IPS-18a (cell line): ENCODE data around the gene OR2AE1.

Source experiments
- H3K27ac ChIP-seq: one replicate; pipeline ENCODE4 v1.5.1; 2013; ENCODE audit warnings: low read length
- H3K27me3 ChIP-seq: one replicate; pipeline ENCODE4 v1.6.1; 2013; ENCODE audit warnings: mild to moderate bottlenecking, low read length; ENCODE audit not compliant: control insufficient read depth, insufficient read depth
- H3K36me3 ChIP-seq: one replicate; pipeline ENCODE4 v1.6.1; 2013; ENCODE audit warnings: low read depth, low read length; ENCODE audit not compliant: control insufficient read depth
- H3K4me1 ChIP-seq: one replicate; pipeline ENCODE4 v1.6.1; 2013; ENCODE audit warnings: low read depth, low read length; ENCODE audit not compliant: control insufficient read depth
- H3K4me3 ChIP-seq: one replicate; pipeline ENCODE4 v1.5.1; 2013; ENCODE audit warnings: low read length
- H3K9ac ChIP-seq: one replicate; pipeline ENCODE4 v1.6.1; 2013; ENCODE audit warnings: mild to moderate bottlenecking, low read length, moderate library complexity
- H3K9me3 ChIP-seq: one replicate; pipeline ENCODE4 v1.6.1; 2013; ENCODE audit warnings: low read depth, low read length; ENCODE audit not compliant: control insufficient read depth

OR2AE1 gene

GRCh38 chr7:99876933-99877332 lies at the start of gene OR2AE1:
TSS of gene OR2AE1 (minus strand) at chr7:99877033. CDS start at chr7:99877033, 0 bp downstream.
- no peaks in the 10 kb centered on the region for H3K27me3 ChIP-seq
- no peak within 1 kb of the TSS for H3K9ac ChIP-seq
- H3K9me3 ChIP-seq: no peaks in the 10 kb centered on the region
- H3K36me3 ChIP-seq: no peaks in the 10 kb centered on the region
- no peaks in the 10 kb centered on the region for H3K4me1 ChIP-seq
- H3K27ac ChIP-seq: no peak within 1 kb of the TSS
- no peak within 1 kb of the TSS for H3K4me3 ChIP-seq

- Histone ChIP-seq H3K36me3 (no peaks in the 10 kb centered on the region), H3K4me3 (no peak overlapping the region), H3K27ac (no peak overlapping the region), H3K4me1 (peaks cover 9% of the 10 kb centered on the region), H3K27me3 (peaks cover 17% of the 10 kb centered on the region), H3K9ac (no peak overlapping the region), H3K9me3 (no peaks in the 10 kb centered on the region)
These were observed 49.5 kb upstream of the OR2AE1 start for GRCh38 chr7:99926321-99926720.

GRCh38 chr7:99923200-99923599 lies 46.4 kb upstream of the OR2AE1 start:
- Histone ChIP-seq H3K27ac (no peak overlapping the region), H3K9ac (no peak overlapping the region), H3K36me3 (no peaks in the 10 kb centered on the region), H3K4me1 (no peaks in the 10 kb centered on the region), H3K27me3 (peaks cover 13% of the 10 kb centered on the region), H3K4me3 (no peak overlapping the region), H3K9me3 (peaks cover 4% of the 10 kb centered on the region)

- Histone ChIP-seq H3K36me3 (peaks cover 14% of the 10 kb centered on the region), H3K27me3 (peaks cover 7% of the 10 kb centered on the region), H3K27ac (no peak overlapping the region), H3K4me3 (peak overlapping the region; percentile 81), H3K4me1 (no peaks in the 10 kb centered on the region), H3K9ac (peak overlapping the region; percentile 75), H3K9me3 (peaks cover 4% of the 10 kb centered on the region)
These were observed 43.3 kb upstream of the OR2AE1 start for GRCh38 chr7:99920149-99920548.

- peaks cover 4% of the 10 kb centered on the region for H3K9me3 ChIP-seq
- peaks cover 7% of the 10 kb centered on the region for H3K27me3 ChIP-seq
- no peak overlapping the region for H3K27ac ChIP-seq
- H3K4me3 ChIP-seq: peak overlapping the region; percentile 81
- H3K36me3 ChIP-seq: peaks cover 14% of the 10 kb centered on the region
- H3K4me1 ChIP-seq: no peaks in the 10 kb centered on the region
- peak overlapping the region; percentile 75 for H3K9ac ChIP-seq
These were observed 42.9 kb upstream of the OR2AE1 start for GRCh38 chr7:99919814-99920112.

- Histone ChIP-seq H3K36me3 (peaks cover 14% of the 10 kb centered on the region), H3K4me1 (no peaks in the 10 kb centered on the region), H3K9ac (peak within 1 kb of the TSS; percentile 75), H3K27ac (no peak within 1 kb of the TSS), H3K4me3 (peak within 1 kb of the TSS; percentile 81), H3K9me3 (peaks cover 4% of the 10 kb centered on the region), H3K27me3 (peaks cover 7% of the 10 kb centered on the region)
These were observed 42.4 kb upstream of the OR2AE1 start, which contains the start of gene TRIM4 for GRCh38 chr7:99918959-99919813. TSS of gene TRIM4 (minus strand) at chr7:99919530. CDS start at chr7:99919401, 129 bp downstream.

GRCh38 chr7:99910976-99911375 lies 34.1 kb upstream of the OR2AE1 start:
- no peaks in the 10 kb centered on the region for H3K27me3 ChIP-seq
- H3K4me1 ChIP-seq: no peaks in the 10 kb centered on the region
- H3K9ac ChIP-seq: no peak overlapping the region
- H3K36me3 ChIP-seq: peaks cover 28% of the 10 kb centered on the region
- no peak overlapping the region for H3K27ac ChIP-seq
- H3K9me3 ChIP-seq: no peaks in the 10 kb centered on the region
- H3K4me3 ChIP-seq: no peak overlapping the region

GRCh38 chr7:99901581-99901980 lies 24.7 kb upstream of the OR2AE1 start:
- H3K4me1 ChIP-seq: no peaks in the 10 kb centered on the region
- no peaks in the 10 kb centered on the region for H3K9me3 ChIP-seq
- H3K27me3 ChIP-seq: no peaks in the 10 kb centered on the region
- H3K9ac ChIP-seq: no peak overlapping the region
- no peak overlapping the region for H3K27ac ChIP-seq
- H3K36me3 ChIP-seq: peaks cover 49% of the 10 kb centered on the region
- no peak overlapping the region for H3K4me3 ChIP-seq

- Histone ChIP-seq H3K9me3 (no peaks in the 10 kb centered on the region), H3K36me3 (peaks cover 45% of the 10 kb centered on the region), H3K4me3 (no peak overlapping the region), H3K9ac (no peak overlapping the region), H3K27ac (no peak overlapping the region), H3K4me1 (no peaks in the 10 kb centered on the region), H3K27me3 (no peaks in the 10 kb centered on the region)
These were observed 23.1 kb upstream of the OR2AE1 start for GRCh38 chr7:99899830-99900519.

- Histone ChIP-seq H3K36me3 (peaks cover 45% of the 10 kb centered on the region), H3K9ac (no peak overlapping the region), H3K4me3 (no peak overlapping the region), H3K27ac (no peak overlapping the region), H3K4me1 (no peaks in the 10 kb centered on the region), H3K27me3 (no peaks in the 10 kb centered on the region), H3K9me3 (no peaks in the 10 kb centered on the region)
These were observed 22.0 kb upstream of the OR2AE1 start for GRCh38 chr7:99898836-99899235.

GRCh38 chr7:99898023-99898357 lies 21.2 kb upstream of the OR2AE1 start:
- H3K4me1 ChIP-seq: no peaks in the 10 kb centered on the region
- no peaks in the 10 kb centered on the region for H3K9me3 ChIP-seq
- no peaks in the 10 kb centered on the region for H3K27me3 ChIP-seq
- no peak overlapping the region for H3K27ac ChIP-seq
- peaks cover 37% of the 10 kb centered on the region for H3K36me3 ChIP-seq
- H3K9ac ChIP-seq: no peak overlapping the region
- H3K4me3 ChIP-seq: no peak overlapping the region
